Right lobe of liver (tissue), 4 donors: Measurements from ENCODE around the gene SIGLEC1.

ENCODE experiments used
- CTCF ChIP-seq, 4 donors: fragments of 200-600 bp in 3 of 4; fragments of 450-650 bp in 1 of 4; IDR thresholded peaks; one replicate each; pipeline versions ENCODE4 v1.5.1 to v1.8.0; 2016 to 2022; ENCODE audit warnings: antibody characterized with exemption in 4 of 4, mild to moderate bottlenecking in 2 of 4
- POLR2A ChIP-seq: fragments of 450-650 bp; IDR thresholded peaks from one replicate; pipeline ENCODE4 v1.6.1; 2017; ENCODE audit warnings: antibody characterized with exemption, mild to moderate bottlenecking
- donor health status: DM: no; HTN: no; CAD: no.
- donor health status: DM: no; HTN: no; CAD: no.
- donor health status: DM: no; HTN: yes; CAD: no.

- TF ChIP-seq CTCF (IDR thresholded peaks at IDR 0.05) (no peak), POLR2A (no peak)
These were observed 21.1 kb downstream of the SIGLEC1 start for GRCh38 chr20:3691306-3691705.
